Measurements from ENCODE around the gene MTCL1.
A peak's percentile ranks its signal among the peaks of the same experiment; 100 is the strongest.
"Not testable (repeated sequence)": the region's sequence is repeated elsewhere in the genome, so short reads cannot be mapped to it uniquely, and the experiment has no call there.

MTCL1 gene

DNA sequence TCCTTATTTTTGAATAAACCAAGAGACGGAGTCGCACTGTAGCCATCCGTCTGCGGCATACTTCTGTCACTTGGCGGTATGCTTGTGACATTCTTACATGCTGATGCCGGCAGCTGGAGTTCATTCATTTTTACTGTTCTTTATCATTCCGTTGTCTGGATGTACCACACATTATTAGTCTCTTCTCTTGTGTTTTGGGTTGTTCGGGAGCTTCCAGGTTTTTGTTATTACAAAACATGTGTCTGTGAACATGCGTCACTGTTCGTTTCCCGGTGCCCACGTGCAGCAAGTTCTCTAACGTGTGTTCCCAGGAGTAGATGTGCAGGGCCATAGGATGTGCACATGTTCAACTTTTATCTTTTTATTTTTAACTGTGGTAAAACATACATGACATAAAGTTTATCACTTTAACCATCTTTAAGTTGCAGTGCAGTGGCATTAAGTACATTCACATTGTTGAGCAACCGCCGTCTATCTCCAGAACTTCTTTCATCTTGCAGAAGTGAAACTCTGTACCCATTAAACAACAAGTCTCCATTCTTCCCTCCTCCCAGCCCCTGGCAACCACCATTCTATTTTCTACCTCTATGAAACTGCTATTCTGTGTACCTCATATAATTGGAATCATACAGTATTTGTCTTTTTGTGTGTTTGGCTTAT, 40.1 kb downstream of the MTCL1 start:
- no peak for DNase-seq

DNA sequence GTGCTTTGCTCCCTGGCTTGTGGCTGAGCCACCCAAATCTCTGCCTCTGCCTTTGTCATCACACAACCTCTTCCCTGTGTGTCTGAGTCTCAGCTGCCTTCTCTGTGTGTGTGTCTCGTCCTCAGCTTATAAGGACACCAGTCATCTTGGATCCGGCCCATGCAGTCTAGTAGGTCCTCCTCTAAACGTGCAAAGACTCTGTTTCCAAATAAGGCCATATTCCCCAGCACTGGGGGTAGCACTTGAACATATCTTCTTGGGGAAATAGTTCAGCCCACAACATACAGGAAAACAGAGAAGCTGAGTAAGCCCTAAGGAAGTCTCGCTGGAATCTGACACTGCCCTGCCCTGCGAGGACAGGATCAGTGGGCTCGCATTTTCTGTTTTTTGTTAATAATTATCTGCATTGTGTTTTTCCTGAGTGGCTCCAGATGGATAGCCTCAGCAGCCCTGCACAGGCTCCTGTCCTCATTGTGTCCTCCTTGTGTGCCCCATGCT, 42.1 kb downstream of the MTCL1 start:
- DNase-seq, result no peak

DNA sequence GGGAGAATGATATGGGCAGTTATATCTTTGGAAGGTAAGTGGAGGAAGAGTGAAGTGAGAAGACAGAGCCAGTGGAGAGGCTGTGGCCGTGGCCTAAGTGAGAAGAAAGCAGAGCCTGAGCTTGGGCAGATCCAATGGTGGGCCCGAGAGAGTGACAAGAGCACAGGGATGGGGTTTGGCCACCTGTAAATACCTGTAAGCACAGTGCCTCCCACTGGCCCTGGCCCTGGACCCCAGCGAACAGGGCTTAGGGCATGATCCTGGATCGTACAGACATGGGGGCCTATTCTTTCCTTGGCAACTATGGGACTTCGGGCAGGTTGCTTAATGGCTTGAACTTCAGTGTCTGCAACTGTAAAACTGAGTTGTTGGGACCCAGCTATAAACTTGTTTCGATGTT, 44.1 kb downstream of the MTCL1 start:
- no peak for DNase-seq

DNA sequence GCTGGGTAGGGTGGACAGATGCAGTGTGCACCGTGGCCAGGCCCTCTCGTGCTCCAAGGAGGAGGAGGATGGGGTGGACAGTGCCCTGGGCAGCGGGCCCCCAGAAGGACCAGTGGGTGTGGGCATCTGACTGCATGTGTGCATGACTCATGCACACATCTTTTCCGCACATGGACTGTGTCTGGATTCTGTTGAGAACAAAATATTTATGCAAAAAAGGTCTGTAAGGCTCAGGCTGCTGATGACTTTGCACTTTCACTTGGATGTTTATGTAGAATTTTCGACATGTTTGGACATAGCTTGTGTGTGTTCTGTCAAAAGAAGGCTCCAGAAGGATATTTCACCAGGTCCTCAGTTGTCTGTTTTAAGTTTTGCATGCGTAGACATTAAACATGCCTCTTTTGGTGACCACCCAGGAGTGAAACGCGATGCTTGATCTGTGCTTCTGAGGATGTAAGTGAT, 45.6 kb downstream of the MTCL1 start:
- no peak for DNase-seq

DNA sequence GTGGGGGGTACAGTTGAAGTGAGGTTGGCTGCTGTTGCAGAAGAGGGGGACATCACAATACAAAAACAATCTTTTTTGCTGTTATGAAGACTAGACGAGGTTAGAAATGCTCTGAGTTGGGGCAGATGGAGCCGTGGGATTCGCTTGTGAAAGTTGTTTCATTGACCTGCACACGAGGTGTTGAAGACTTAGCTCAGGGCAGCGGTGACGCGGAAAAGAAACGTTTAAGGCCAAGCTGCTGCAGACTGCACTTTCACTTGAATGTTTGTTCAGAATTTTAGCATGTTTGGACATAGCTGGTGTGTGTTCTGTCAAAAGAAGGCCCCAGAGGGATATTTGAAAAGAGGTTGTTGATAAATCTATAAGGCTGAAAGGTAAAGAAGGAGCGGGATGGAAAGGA, 46.3 kb downstream of the MTCL1 start:
- no peak for DNase-seq

DNA sequence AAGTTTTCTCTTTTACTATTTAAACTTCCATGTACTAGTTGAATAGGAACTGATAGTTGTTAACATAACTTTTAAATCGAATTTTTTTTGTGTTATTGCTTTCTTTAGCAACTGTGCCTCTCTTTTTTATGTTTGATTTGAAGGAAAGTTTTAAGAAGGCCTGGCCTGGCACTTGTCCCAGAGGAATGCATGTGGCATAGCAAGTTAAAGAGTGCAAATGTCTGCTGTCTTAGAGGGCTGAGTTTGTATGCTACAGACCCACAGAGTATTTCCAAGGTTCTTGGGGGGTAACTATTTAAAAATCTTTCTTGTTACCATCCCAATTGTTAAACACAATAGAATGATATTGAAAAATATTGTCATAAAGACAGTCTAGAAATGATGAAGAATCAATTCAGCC, 47.0 kb downstream of the MTCL1 start:
- no peak for DNase-seq

DNA sequence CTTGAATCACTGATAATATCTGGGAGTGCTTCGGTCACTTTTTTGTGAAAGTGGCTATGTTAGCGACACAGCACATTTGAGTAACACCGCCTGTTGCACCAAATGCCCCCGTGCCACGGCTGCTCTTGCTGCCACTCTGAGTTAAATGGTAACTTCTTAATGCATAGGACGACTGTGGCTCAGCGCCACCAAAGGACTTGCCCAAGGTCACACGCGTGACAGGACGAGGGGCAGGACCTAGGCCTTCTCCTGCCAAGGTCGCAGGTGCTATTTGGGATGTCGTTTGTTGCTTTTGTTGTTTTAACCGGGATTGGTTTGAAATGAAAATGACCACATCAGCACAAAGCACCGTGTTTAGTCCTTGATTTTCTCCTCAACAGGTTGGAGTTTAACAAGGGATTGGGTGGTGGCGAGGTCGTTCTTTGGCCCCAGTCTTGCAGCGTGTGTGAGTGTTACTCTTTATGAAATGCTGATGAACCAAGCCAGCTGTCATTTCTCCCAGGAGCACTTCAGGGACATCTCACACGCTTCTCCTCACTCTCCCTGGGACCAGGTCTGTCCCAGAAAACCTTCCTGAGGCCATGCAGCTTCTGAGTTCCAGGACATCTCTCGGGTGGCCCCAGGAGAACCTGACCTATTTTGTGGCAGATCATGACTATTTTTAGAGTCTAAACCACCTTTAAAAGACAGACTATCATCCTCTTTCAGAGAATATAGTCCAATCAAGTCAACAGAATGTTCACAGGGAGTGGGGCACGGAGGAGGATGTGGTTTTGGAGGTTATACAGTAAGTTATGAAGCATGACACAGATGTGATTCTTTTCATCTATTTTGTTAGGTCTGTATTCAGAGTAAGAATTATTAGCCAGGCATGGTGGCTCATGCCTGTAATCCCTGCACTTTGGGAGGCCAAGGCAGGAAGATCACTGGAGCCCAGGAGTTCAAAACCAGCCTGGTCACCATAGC, 49.9 kb downstream of the MTCL1 start:
- DNase-seq, result peak; percentile 51

DNA sequence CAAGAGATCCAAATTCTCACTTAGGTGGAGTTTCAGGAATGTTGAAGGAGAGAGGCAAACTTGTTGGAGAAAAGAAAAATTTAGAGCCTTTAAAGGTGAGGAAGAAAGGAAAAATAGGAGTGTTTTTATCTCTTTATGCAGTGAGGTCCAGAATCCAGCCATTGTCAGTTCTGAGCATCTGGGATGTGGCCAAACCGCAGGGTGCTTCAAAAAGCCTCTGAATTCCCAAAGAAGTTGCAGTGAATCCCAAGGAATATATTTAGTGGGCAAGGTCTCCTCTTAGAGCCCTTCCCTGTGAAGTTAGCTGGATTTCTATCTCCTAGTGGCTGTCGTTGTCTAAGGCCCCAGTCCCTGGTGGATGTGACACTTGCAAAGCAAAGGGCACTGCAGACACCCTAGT, 51.2 kb downstream of the MTCL1 start:
- no peak for DNase-seq

DNA sequence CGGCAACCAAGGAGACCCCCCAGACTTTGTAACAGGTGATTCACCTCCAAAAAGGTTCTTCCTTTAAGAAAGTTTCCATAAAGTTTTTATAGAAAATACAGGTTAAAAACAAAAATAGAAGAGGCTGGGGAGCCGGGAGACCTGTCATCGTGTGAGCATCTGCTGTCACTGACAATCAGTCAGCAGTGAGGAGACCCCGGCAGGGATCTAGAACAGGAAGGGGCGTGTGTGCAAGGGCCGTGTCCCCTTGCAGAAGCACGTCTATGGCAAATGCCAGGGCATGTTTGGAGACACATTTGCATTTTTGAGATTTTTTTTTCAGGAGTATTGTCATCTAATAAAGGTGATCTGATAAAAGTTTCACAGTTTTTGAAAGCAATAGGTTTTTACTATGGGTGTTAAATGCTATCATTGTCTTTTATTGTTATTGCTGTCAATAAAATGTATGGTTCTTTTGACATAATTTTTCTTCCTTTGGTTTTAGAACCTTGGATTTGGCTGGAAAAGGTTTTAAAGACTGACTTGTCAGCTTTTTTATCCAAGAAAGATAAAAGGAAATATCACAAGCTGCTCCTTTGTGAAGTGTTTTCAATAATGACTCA, 52.1 kb downstream of the MTCL1 start:
- no peak for DNase-seq

DNA sequence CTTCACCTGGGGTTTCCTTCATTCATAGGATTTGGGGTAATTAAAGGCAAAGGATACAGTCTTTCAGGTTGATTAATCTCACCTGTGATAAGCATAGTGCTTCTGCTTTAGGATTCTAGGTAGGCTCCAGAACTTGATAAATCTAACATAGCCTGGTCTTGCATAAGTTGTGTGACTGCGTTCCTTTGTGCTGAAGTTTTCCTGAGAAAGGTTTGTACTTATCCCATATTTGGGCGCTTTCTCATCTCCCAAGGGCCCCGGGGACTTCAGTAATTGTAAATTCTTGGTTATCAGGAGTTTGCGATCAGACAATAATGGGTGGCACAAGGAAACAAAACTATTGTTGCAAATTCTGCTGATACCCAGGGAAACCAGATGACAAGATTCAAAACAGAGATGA, 53.1 kb downstream of the MTCL1 start:
- no peak for DNase-seq

DNA sequence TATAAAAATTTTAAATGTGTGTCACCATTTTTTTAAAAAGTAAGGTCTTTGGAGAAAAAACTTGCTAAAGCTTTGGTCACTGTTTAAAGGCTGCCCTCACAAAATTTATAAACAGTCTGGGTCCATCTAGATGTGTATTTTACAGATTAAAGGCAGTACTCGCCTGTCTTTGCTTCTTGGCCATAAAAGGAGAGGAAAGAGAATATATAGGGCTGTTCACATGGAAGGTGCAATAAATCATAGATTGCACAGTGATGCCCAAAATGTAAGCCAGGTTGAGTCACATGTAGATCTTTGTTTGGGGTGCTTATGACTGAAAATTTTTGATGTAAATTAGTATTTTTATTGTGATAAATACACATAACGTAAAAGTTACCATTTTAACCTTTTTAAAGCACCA, 55.6 kb downstream of the MTCL1 start:
- no peak for DNase-seq

DNA sequence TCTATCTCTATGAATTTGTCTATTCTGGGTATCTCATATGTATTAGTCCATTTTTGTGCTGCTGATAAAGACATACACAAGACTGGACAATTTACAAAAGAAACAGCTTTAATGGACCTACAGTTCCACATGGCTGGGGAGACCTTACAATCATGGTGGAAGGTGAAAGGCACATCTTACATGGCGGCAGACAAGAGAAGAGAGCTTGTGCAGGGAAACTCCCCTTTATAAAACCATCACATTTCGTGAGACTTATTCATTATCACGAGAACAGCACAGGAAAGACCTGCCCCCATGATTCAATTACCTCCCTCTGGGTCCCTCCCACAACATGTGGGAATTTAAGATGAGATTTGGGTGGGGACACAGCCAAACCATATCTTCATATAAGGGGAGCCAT, 56.2 kb downstream of the MTCL1 start:
- DNase-seq, result not testable (repeated sequence)

DNA sequence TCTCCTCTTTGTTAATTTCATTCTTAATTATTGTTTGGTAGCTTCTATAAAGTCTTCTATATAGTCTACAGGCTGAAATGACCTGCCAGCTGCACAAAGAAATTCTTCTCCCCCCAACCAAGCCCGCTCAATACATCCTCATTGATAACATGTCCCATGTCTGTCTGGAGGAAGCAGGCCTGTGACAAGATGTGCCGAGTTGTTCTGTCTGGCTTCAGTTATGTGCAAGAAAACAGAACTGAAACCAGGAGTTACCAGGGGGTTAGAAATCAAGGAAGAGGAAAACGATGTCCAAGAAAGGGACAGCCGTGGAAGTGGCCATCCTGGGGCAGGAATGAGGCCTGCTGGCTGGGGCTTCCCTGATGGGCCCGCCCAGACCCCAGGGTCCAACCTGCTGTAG, 57.6 kb downstream of the MTCL1 start:
- no peak for DNase-seq

DNA sequence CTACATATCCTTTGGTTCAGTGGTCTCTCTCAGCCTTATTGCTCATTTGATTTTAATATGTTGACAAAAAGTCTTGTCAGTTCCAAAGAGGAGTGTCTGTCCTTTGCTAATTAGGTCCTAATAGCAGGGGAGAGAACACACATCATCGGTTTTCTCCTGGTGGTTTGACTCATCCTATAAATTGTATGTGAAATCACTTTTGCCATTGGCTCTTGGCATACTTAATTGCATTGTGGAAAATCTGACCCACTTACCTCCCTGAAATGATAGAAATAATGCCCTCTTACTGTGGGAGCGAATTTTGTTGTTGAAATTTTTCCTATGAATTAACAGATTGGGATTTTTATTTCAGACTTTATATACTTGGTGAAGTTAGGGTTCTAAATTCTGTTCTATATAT, 58.3 kb downstream of the MTCL1 start:
- no peak for DNase-seq

DNA sequence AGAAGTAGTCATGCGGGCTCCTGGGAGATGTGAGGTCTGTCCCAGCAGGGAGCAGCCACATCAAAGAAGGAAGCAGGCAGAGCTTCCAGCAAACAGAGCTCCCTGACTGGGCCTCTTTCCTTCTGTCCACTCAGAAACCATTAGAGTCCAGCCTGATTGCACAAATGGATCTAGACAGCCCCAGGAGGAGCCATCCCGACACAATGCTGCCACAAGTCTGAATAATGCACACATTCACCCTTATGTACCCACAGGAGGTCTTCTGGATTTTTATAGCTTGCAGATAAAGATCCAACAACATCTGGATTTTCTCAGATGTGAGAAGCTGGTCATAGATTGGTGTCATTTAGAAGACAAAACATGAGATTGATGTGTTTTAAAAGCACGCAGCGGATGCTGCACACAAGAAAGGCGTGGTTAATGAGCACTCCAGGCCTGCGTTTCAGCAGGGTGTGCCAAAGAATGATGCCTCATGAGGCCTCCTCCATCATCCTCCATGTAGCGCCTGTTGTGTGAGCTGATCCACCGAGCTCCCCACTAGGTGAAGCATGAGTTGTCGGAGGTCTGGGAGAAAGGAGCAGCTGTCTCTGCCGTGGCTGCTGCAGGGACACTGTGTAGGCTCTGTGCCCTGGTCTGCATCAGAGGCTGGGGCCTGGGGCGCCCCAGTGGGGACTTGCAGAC, 60.6 kb downstream of the MTCL1 start:
- no peak for DNase-seq

DNA sequence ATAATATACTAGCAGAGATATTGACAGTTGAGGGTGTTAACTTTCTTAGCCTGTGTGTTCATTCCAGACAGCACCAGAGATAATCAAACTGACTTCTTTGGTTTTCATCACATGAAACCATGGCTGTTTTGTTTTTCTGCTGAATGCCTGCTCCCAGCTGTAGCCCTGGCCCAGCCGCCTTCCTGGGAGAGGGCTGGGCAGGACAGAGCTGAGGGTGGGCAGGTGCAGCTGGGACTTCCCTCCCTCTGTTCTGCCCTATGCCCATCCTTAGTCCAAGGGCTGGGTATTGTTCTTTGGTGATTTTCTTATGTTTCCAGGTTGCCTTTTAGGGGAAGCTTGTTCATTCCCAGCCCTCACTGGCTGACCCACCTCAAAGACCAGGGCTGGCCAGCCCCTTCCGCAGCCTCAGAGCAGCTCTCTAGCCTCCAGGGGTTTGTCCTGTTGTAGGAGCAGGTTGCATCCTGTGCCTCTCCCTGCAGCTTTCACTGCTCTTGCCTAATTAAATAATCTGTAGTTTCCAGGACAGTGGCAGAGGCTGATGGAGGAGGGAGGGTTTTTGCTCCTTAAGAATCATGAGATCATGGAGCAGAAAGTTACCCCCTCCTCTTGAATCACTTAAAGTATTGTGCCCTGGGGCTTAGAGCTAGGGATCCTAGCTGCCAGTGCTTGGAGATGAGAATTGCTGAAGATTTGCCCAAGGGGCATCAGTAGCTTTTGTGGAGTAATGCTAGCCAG, 61.4 kb downstream of the MTCL1 start:
- no peak for DNase-seq

DNA sequence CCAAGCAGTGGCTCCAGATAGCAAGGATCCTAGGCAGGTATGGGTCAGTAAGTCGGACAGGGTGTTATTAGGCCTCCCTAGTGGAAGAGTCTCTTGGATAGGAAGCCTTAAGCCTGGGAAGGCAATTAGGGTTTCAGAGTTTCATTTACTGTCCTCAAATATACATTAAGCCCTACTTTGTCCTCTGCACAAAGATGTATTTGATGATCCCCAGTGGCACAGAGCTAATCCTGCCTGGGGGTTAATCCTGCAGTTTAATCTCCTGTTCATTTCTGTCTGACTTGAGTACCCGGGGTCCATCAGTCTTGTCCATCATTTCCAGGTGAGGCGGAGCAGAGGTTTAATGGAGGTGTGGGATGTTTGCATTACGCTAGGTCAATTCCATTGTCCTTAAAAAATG, 62.0 kb downstream of the MTCL1 start:
- no peak for DNase-seq

DNA sequence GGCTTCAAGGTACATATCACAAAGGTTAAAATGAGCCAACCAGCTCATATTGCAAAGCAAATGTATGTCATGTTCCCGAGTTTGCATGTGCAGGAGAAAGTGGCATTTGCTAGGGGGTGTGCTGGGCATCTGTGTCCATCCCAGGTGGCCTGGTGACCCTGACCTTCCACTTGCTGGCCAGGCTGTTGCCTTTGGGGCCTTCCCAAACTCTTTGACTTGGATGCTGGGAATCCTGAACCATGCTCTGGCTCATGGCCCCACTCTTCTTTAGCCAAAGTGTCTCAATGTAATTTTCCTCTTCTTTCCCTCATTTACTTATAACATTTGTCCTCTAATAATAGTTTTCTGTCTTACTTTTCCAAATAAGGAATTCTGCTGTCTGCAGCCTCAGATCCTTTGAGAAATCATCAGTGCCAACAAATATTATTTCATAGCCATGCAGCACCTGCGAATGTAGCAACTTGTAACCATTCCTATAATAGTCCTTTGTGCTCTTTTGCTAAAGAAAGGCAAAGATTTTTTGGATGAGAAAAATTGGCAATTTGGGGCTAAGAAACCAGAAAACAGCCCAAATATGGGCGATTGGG, 64.2 kb downstream of the MTCL1 start:
- DNase-seq, result no peak

DNA sequence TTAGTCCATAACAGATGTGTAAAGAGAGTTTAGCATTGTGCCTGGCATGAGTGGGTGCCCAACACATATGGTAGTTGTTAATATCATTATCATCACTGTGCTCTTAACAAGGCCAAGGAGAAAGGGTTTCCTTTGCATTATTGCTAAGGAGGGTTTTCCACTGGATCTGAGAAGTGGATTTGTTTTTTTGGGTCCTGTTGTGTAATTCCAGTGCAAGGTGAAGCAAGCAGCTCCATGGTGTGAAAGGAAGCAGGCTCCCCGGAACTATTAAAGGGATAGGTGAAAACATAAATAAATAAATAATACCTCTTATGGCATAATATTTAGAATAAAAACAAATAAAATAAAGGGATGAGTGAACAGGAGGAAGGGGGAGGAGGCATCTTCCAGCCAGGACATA, 65.3 kb downstream of the MTCL1 start:
- DNase-seq, result no peak

DNA sequence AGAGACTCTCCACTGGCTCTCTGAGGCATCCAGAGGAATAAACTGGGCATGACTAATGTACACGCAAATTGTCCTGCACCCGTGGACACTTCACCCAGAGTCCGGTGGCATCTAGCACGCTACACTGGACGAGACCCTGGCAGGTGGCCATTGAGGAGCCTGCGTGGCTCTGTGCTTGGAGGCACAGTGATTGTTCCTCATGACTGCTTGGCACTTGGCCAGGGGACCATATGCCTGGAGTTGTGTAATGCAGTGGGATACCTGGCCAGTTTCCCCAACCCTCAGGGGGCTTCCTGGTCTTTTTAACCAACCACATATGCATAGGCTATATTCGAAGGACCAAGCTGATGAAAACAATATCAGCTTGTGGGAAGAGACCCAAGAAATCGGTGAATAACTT, 66.6 kb downstream of the MTCL1 start:
- no peak for DNase-seq

DNA sequence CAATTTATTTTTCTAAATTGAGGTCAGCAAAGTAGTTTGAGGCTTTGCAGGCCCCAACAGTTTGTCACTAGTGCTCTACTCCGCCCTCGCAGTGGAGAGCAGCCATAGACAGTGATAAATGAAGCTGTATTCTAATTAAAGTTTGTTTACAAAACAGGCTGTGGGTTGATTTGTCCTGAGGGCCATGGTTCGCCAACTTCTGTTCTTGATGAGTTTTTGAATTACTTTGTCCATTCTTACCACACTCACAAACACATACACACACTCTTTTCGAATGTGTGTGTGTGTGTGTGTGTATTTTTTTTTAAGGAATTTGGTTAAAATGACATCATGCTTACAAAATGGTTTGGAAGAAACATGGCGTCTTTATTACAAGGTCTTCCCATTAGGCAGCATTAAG, 68.6 kb downstream of the MTCL1 start:
- no peak for DNase-seq
